ENCODE measurements around the gene PLXNB3. TPM values are rescaled to one million over a fixed set of nuclear protein-coding genes. Genes with fewer than 3 reads are reported as not detected.

The PLXNB3 gene
- total RNA-seq, 1 donor from 2014 or later, result 0.71 TPM

GRCh38 chrX:153719238-153719637, 44.8 kb upstream of the PLXNB3 start:
- no peak for DNase-seq (ENCODE audit: low spot score)
- Histone ChIP-seq H3K79me2 (ENCODE audit: low read depth) (peaks cover 21% of the 10 kb centered on the region), H2AFZ (replicated peaks) (no peak overlapping the region), H3K4me1 (peaks cover 8% of the 10 kb centered on the region), H3K4me2 (no peak overlapping the region), H4K20me1 (ENCODE audit: low read depth) (peaks cover 21% of the 10 kb centered on the region), H3K9ac (no peak overlapping the region), H3F3A (ENCODE audit: low read depth) (no peaks in the 10 kb centered on the region), H3K27ac (no peak overlapping the region), H3K9me3 (ENCODE audit: low read depth) (no peaks in the 10 kb centered on the region), H3K36me3 (peaks cover 3% of the 10 kb centered on the region), H3K4me3 (no peak overlapping the region), H3K27me3 (no peaks in the 10 kb centered on the region)
- H3K4me3 Mint-ChIP-seq, result no peak overlapping the region
- H3K27me3 Mint-ChIP-seq (ENCODE audit: insufficient read depth, low read depth), result peaks cover 6% of the 10 kb centered on the region
- TF ChIP-seq EZH2phosphoT487 (IDR thresholded peaks at IDR 0.05), result no peak
- TF ChIP-seq EZH2 (IDR thresholded peaks at IDR 0.05), result no peak
- no peak for TF ChIP-seq CTCF (IDR thresholded peaks at IDR 0.05)
- H3K36me3 Mint-ChIP-seq, result peaks cover 13% of the 10 kb centered on the region
- peaks cover 3% of the 10 kb centered on the region for H3K4me1 Mint-ChIP-seq
- H3K27ac Mint-ChIP-seq, result no peak overlapping the region
- peaks cover 7% of the 10 kb centered on the region for H3K9me3 Mint-ChIP-seq

- DNase-seq (ENCODE audit: low spot score), result no peak
- H3K27ac Mint-ChIP-seq, result no peak overlapping the region
- H3K4me1 Mint-ChIP-seq, result peaks cover 3% of the 10 kb centered on the region
- no peak overlapping the region for H3K4me3 ChIP-seq
- H3K36me3 ChIP-seq, result peaks cover 3% of the 10 kb centered on the region
- H3K27me3 Mint-ChIP-seq (ENCODE audit: insufficient read depth, low read depth), result peaks cover 6% of the 10 kb centered on the region
- peaks cover 8% of the 10 kb centered on the region for H3K4me1 ChIP-seq
- H3K79me2 ChIP-seq (ENCODE audit: low read depth), result peaks cover 21% of the 10 kb centered on the region
- H3K4me2 ChIP-seq, result no peak overlapping the region
- H3K9ac ChIP-seq, result no peak overlapping the region
- no peak overlapping the region for H2AFZ ChIP-seq (replicated peaks)
- TF ChIP-seq EZH2 (IDR thresholded peaks at IDR 0.05), result no peak
- no peak for TF ChIP-seq CTCF (IDR thresholded peaks at IDR 0.05)
- TF ChIP-seq EZH2phosphoT487 (IDR thresholded peaks at IDR 0.05), result no peak
- no peaks in the 10 kb centered on the region for H3K9me3 ChIP-seq (ENCODE audit: low read depth)
- peaks cover 7% of the 10 kb centered on the region for H3K9me3 Mint-ChIP-seq
- H3K27me3 ChIP-seq, result no peaks in the 10 kb centered on the region
- H3K27ac ChIP-seq, result no peak overlapping the region
- H3F3A ChIP-seq (ENCODE audit: low read depth), result no peaks in the 10 kb centered on the region
- H3K4me3 Mint-ChIP-seq, result no peak overlapping the region
- peaks cover 22% of the 10 kb centered on the region for H4K20me1 ChIP-seq (ENCODE audit: low read depth)
- H3K36me3 Mint-ChIP-seq, result peaks cover 11% of the 10 kb centered on the region
Observed at GRCh38 chrX:153719701-153720100, 44.3 kb upstream of the PLXNB3 start.

- H3K4me1 Mint-ChIP-seq, result peaks cover 17% of the 10 kb centered on the region
- H3K27me3 Mint-ChIP-seq (ENCODE audit: insufficient read depth, low read depth), result peaks cover 7% of the 10 kb centered on the region
- no peak overlapping the region for H2AFZ ChIP-seq (replicated peaks)
- H3K27ac ChIP-seq, result no peak overlapping the region
- H3K27me3 ChIP-seq, result no peaks in the 10 kb centered on the region
- H3K4me3 Mint-ChIP-seq, result peak overlapping the region; percentile 84
- H3K4me3 ChIP-seq, result peak overlapping the region; percentile 73
- H3K9ac ChIP-seq, result peak overlapping the region; percentile 55
- peak overlapping the region; percentile 80 for H3K4me2 ChIP-seq
- H4K20me1 ChIP-seq (ENCODE audit: low read depth), result peaks cover 51% of the 10 kb centered on the region
- H3K36me3 Mint-ChIP-seq, result peaks cover 10% of the 10 kb centered on the region
- no peaks in the 10 kb centered on the region for H3K9me3 ChIP-seq (ENCODE audit: low read depth)
- TF ChIP-seq EZH2 (IDR thresholded peaks at IDR 0.05), result no peak
- TF ChIP-seq EZH2phosphoT487 (IDR thresholded peaks at IDR 0.05), result no peak
- TF ChIP-seq CTCF (IDR thresholded peaks at IDR 0.05), result no peak
- H3K4me1 ChIP-seq, result peaks cover 12% of the 10 kb centered on the region
- H3K9me3 Mint-ChIP-seq, result peaks cover 4% of the 10 kb centered on the region
- H3K79me2 ChIP-seq (ENCODE audit: low read depth), result peaks cover 21% of the 10 kb centered on the region
- no peak overlapping the region for H3K27ac Mint-ChIP-seq
- H3F3A ChIP-seq (ENCODE audit: low read depth), result no peaks in the 10 kb centered on the region
- H3K36me3 ChIP-seq, result peaks cover 3% of the 10 kb centered on the region
- no peak for DNase-seq (ENCODE audit: low spot score)
Observed at GRCh38 chrX:153722704-153723350, 41.2 kb upstream of the PLXNB3 start.
